HL-60 (cell line): Measurements from ENCODE around the gene SERF2.

Experiments
- GABPA ChIP-seq: IDR thresholded peaks from 2 replicates; pipeline ENCODE4 v1.6.1; 2012; ENCODE audit warnings: low read depth
- POLR2AphosphoS5 ChIP-seq: IDR thresholded peaks from 2 replicates; pipeline ENCODE4 v1.6.1; 2012; ENCODE audit warnings: low read depth
- SPI1 ChIP-seq: IDR thresholded peaks from 2 replicates; pipeline ENCODE4 v1.6.1; 2012; ENCODE audit warnings: low read depth, mild to moderate bottlenecking, borderline replicate concordance
- TF ChIP-seq, protein P1 (sequence below): IDR thresholded peaks from one replicate; pipeline ENCODE4 v1.5.1; 2011; ENCODE audit warnings: low read length, control low read depth, inconsistent platforms; ENCODE audit not compliant: insufficient read depth
- TF ChIP-seq, protein P2 (sequence below): IDR thresholded peaks from 2 replicates; pipeline ENCODE4 v1.6.1; 2012; ENCODE audit warnings: low read depth; ENCODE audit not compliant: insufficient replicate concordance

DNA sequence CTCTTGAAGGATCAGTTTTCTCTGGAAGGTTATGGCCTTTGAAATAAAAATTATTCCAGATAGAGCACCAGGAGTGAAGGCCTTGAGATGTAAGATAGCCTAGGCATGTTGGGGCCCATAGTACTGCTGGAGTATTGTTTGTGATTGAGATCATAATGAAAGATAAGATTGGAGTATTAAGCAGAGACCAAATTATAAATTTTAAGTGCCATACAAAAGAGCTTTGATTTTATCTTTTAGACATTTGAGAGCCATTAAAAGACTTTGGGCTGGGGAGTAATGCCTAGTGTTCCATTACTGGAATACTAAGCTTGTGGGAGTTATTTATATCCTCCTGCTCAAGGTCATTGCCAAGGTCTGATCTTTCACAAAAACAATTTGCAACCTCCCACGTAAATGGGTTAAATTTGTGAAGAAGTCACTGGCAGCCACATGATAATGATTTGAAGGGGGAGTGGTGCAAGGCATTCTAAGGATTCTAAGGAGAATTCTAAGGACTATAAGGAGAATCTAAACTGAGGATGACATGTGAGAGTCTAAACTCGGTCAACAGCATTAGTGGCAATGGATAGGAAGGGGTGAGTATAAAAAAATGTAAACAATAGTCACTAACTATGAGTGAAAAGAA lies 28.2 kb upstream of the SERF2 start:
- TF ChIP-seq, protein P1, sequence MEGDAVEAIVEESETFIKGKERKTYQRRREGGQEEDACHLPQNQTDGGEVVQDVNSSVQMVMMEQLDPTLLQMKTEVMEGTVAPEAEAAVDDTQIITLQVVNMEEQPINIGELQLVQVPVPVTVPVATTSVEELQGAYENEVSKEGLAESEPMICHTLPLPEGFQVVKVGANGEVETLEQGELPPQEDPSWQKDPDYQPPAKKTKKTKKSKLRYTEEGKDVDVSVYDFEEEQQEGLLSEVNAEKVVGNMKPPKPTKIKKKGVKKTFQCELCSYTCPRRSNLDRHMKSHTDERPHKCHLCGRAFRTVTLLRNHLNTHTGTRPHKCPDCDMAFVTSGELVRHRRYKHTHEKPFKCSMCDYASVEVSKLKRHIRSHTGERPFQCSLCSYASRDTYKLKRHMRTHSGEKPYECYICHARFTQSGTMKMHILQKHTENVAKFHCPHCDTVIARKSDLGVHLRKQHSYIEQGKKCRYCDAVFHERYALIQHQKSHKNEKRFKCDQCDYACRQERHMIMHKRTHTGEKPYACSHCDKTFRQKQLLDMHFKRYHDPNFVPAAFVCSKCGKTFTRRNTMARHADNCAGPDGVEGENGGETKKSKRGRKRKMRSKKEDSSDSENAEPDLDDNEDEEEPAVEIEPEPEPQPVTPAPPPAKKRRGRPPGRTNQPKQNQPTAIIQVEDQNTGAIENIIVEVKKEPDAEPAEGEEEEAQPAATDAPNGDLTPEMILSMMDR: no peak
- TF ChIP-seq, protein P2, sequence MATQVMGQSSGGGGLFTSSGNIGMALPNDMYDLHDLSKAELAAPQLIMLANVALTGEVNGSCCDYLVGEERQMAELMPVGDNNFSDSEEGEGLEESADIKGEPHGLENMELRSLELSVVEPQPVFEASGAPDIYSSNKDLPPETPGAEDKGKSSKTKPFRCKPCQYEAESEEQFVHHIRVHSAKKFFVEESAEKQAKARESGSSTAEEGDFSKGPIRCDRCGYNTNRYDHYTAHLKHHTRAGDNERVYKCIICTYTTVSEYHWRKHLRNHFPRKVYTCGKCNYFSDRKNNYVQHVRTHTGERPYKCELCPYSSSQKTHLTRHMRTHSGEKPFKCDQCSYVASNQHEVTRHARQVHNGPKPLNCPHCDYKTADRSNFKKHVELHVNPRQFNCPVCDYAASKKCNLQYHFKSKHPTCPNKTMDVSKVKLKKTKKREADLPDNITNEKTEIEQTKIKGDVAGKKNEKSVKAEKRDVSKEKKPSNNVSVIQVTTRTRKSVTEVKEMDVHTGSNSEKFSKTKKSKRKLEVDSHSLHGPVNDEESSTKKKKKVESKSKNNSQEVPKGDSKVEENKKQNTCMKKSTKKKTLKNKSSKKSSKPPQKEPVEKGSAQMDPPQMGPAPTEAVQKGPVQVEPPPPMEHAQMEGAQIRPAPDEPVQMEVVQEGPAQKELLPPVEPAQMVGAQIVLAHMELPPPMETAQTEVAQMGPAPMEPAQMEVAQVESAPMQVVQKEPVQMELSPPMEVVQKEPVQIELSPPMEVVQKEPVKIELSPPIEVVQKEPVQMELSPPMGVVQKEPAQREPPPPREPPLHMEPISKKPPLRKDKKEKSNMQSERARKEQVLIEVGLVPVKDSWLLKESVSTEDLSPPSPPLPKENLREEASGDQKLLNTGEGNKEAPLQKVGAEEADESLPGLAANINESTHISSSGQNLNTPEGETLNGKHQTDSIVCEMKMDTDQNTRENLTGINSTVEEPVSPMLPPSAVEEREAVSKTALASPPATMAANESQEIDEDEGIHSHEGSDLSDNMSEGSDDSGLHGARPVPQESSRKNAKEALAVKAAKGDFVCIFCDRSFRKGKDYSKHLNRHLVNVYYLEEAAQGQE: no peak
- no peak for TF ChIP-seq SPI1
- no peak for TF ChIP-seq POLR2AphosphoS5
- TF ChIP-seq GABPA: no peak
